ENCODE data around the gene CNTNAP2.

CNTNAP2 gene

GRCh38 chr7:146544748-146545147, 428.1 kb downstream of the CNTNAP2 start:
- Histone ChIP-seq H3K27ac (no peak overlapping the region), H3K4me3 (no peak overlapping the region), H3K36me3 (ENCODE audit: insufficient read depth, low read length) (no peaks in the 10 kb centered on the region), H3K9me3 (ENCODE audit: low read depth, low read length) (no peaks in the 10 kb centered on the region), H3K9ac (ENCODE audit: insufficient read length) (no peak overlapping the region)
- DNase-seq (ENCODE audit: low read depth, low spot score), result no peak
- no peak for TF ChIP-seq POLR2AphosphoS5 (IDR thresholded peaks at IDR 0.05; ENCODE audit: borderline replicate concordance, low read depth, low read length)
- TF ChIP-seq FOXP2 (optimal IDR thresholded peaks at IDR 0.05; ENCODE audit: control extremely low read depth, extremely low read length, insufficient read depth), result no peak
- no peak for TF ChIP-seq EZH2 (IDR thresholded peaks at IDR 0.05)

GRCh38 chr7:146548816-146549215, 432.2 kb downstream of the CNTNAP2 start:
- Histone ChIP-seq H3K9ac (ENCODE audit: insufficient read length) (no peak overlapping the region), H3K36me3 (ENCODE audit: insufficient read depth, low read length) (no peaks in the 10 kb centered on the region), H3K4me3 (no peak overlapping the region), H3K27ac (no peak overlapping the region), H3K9me3 (ENCODE audit: low read depth, low read length) (no peaks in the 10 kb centered on the region)
- TF ChIP-seq POLR2AphosphoS5 (IDR thresholded peaks at IDR 0.05; ENCODE audit: borderline replicate concordance, low read depth, low read length), result no peak
- TF ChIP-seq EZH2 (IDR thresholded peaks at IDR 0.05), result no peak
- TF ChIP-seq FOXP2 (optimal IDR thresholded peaks at IDR 0.05; ENCODE audit: control extremely low read depth, extremely low read length, insufficient read depth), result no peak
- DNase-seq (ENCODE audit: low read depth, low spot score), result no peak

DNA sequence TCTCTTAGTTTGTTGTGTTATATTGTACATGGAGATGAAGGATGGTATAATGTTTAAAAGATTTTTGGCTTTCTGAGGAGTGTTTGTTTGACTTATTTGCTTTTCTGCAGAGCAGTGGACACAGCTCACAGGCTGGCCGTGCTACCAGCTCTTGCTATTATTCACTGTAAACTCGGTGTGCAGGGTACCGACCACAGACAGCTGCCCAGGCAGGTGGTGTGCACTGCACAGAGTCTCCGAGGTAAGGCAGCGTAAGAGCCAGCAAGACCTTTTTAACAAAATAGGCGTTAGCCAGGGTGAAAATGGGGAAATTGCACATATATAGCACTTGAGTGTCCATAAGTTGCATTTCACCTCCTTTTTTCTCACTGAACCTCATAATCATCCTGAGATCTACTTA, 438.0 kb downstream of the CNTNAP2 start:
- Histone ChIP-seq H3K4me3 (no peak overlapping the region), H3K9ac (ENCODE audit: insufficient read length) (no peak overlapping the region), H3K9me3 (ENCODE audit: low read depth, low read length) (no peaks in the 10 kb centered on the region), H3K27ac (no peak overlapping the region), H3K36me3 (ENCODE audit: insufficient read depth, low read length) (no peaks in the 10 kb centered on the region)
- DNase-seq (ENCODE audit: low read depth, low spot score), result no peak
- no peak for TF ChIP-seq FOXP2 (optimal IDR thresholded peaks at IDR 0.05; ENCODE audit: control extremely low read depth, extremely low read length, insufficient read depth)
- no peak for TF ChIP-seq EZH2 (IDR thresholded peaks at IDR 0.05)
- TF ChIP-seq POLR2AphosphoS5 (IDR thresholded peaks at IDR 0.05; ENCODE audit: borderline replicate concordance, low read depth, low read length), result no peak

GRCh38 chr7:146557971-146558469, 441.4 kb downstream of the CNTNAP2 start:
- no peaks in the 10 kb centered on the region for H3K36me3 ChIP-seq (ENCODE audit: insufficient read depth, low read length)
- H3K4me3 ChIP-seq, result no peak overlapping the region
- H3K9me3 ChIP-seq (ENCODE audit: low read depth, low read length), result no peaks in the 10 kb centered on the region
- H3K27ac ChIP-seq, result no peak overlapping the region
- H3K9ac ChIP-seq (ENCODE audit: insufficient read length), result no peak overlapping the region
- TF ChIP-seq EZH2 (IDR thresholded peaks at IDR 0.05) (no peak), FOXP2 (optimal IDR thresholded peaks at IDR 0.05; ENCODE audit: control extremely low read depth, extremely low read length, insufficient read depth) (no peak), POLR2AphosphoS5 (IDR thresholded peaks at IDR 0.05; ENCODE audit: borderline replicate concordance, low read depth, low read length) (no peak)
- DNase-seq (ENCODE audit: low read depth, low spot score), result no peak

DNA sequence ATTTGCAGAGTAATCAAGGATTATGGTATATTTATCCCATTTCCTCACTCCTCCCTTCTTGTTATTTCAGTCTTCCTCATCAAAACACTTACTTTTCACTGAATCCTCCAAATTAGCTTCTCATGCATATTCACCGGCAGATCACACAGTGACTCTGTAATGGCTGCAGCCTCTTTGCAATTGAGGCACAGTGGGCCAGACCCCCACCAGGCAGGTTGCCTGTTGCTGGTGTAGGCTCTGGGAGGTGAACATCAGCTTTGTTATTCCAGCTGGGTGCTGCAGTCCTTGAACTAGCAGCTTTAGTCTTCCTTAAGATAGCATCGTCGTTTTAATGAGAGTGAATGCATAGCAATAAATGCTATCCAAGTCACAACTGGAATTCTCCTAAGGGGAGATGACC, 449.3 kb downstream of the CNTNAP2 start:
- no peak overlapping the region for H3K4me3 ChIP-seq
- no peaks in the 10 kb centered on the region for H3K36me3 ChIP-seq (ENCODE audit: insufficient read depth, low read length)
- H3K9me3 ChIP-seq (ENCODE audit: low read depth, low read length), result no peaks in the 10 kb centered on the region
- no peak for DNase-seq (ENCODE audit: low read depth, low spot score)
- H3K9ac ChIP-seq (ENCODE audit: insufficient read length), result no peak overlapping the region
- no peak overlapping the region for H3K27ac ChIP-seq
- TF ChIP-seq EZH2 (IDR thresholded peaks at IDR 0.05) (no peak), POLR2AphosphoS5 (IDR thresholded peaks at IDR 0.05; ENCODE audit: borderline replicate concordance, low read depth, low read length) (no peak), FOXP2 (optimal IDR thresholded peaks at IDR 0.05; ENCODE audit: control extremely low read depth, extremely low read length, insufficient read depth) (no peak)

- H3K36me3 ChIP-seq (ENCODE audit: insufficient read depth, low read length), result no peaks in the 10 kb centered on the region
- TF ChIP-seq EZH2 (IDR thresholded peaks at IDR 0.05) (no peak), POLR2AphosphoS5 (IDR thresholded peaks at IDR 0.05; ENCODE audit: borderline replicate concordance, low read depth, low read length) (no peak), FOXP2 (optimal IDR thresholded peaks at IDR 0.05; ENCODE audit: control extremely low read depth, extremely low read length, insufficient read depth) (no peak)
- peak overlapping the region; percentile 38; the same call in 1 of the 2 replicates for H3K27ac ChIP-seq
- H3K4me3 ChIP-seq, result no peak overlapping the region
- no peak overlapping the region for H3K9ac ChIP-seq (ENCODE audit: insufficient read length)
- no peak for DNase-seq (ENCODE audit: low read depth, low spot score)
- H3K9me3 ChIP-seq (ENCODE audit: low read depth, low read length), result no peaks in the 10 kb centered on the region
Observed at GRCh38 chr7:146575903-146576302, 459.3 kb downstream of the CNTNAP2 start.

DNA sequence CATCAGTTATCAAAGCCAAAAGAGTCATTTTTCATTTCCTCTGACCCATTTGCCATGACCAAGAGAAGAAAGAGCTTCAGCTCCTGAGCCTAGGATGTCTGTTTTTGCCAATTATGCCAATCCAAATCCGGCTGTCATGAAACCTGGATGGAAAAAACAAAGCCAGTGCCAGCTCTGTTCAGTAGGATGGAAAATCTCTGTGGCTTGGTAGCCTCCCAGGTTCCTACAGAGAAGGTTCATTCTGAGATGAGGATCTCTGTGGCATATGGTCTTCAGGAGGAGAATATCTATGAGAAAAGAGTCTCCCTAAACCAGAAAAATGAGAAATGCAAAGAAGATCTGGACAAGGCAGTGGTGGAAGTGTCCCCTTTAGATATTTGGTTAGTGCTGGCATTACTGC, 475.4 kb downstream of the CNTNAP2 start:
- no peaks in the 10 kb centered on the region for H3K9me3 ChIP-seq (ENCODE audit: low read depth, low read length)
- H3K9ac ChIP-seq (ENCODE audit: insufficient read length), result no peak overlapping the region
- TF ChIP-seq FOXP2 (optimal IDR thresholded peaks at IDR 0.05; ENCODE audit: control extremely low read depth, extremely low read length, insufficient read depth) (no peak), POLR2AphosphoS5 (IDR thresholded peaks at IDR 0.05; ENCODE audit: borderline replicate concordance, low read depth, low read length) (no peak), EZH2 (IDR thresholded peaks at IDR 0.05) (no peak)
- H3K4me3 ChIP-seq, result no peak overlapping the region
- no peak for DNase-seq (ENCODE audit: low read depth, low spot score)
- no peaks in the 10 kb centered on the region for H3K36me3 ChIP-seq (ENCODE audit: insufficient read depth, low read length)
- H3K27ac ChIP-seq, result no peak overlapping the region

- Histone ChIP-seq H3K9ac (ENCODE audit: insufficient read length) (no peak overlapping the region), H3K27ac (no peak overlapping the region), H3K9me3 (ENCODE audit: low read depth, low read length) (no peaks in the 10 kb centered on the region), H3K36me3 (ENCODE audit: insufficient read depth, low read length) (no peaks in the 10 kb centered on the region), H3K4me3 (no peak overlapping the region)
- no peak for DNase-seq (ENCODE audit: low read depth, low spot score)
- no peak for TF ChIP-seq EZH2 (IDR thresholded peaks at IDR 0.05)
- TF ChIP-seq POLR2AphosphoS5 (IDR thresholded peaks at IDR 0.05; ENCODE audit: borderline replicate concordance, low read depth, low read length), result no peak
- no peak for TF ChIP-seq FOXP2 (optimal IDR thresholded peaks at IDR 0.05; ENCODE audit: control extremely low read depth, extremely low read length, insufficient read depth)
Observed at GRCh38 chr7:146606628-146607027, 490.0 kb downstream of the CNTNAP2 start.

DNA sequence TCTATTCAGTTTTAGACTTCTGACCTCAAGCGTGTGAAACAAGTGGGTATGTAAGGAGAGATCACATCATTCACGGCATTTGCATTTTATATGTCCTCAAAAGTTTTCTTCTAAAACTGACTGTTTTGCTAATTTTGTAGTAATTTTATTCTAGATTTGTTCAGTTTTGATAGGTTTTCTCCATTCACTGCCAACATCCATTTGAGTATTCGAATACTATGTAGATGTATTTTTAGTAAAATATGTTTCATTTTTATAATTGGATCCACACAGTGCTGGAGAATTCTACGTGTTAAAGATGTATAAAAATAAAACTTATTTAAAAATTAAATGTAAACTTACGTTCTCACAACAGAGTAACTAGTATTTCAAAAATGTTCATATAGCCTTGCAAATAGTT, 503.0 kb downstream of the CNTNAP2 start:
- no peak for DNase-seq (ENCODE audit: low read depth, low spot score)
- Histone ChIP-seq H3K36me3 (ENCODE audit: insufficient read depth, low read length) (no peaks in the 10 kb centered on the region), H3K9ac (ENCODE audit: insufficient read length) (no peak overlapping the region), H3K27ac (no peak overlapping the region), H3K4me3 (no peak overlapping the region), H3K9me3 (ENCODE audit: low read depth, low read length) (no peaks in the 10 kb centered on the region)
- TF ChIP-seq FOXP2 (optimal IDR thresholded peaks at IDR 0.05; ENCODE audit: control extremely low read depth, extremely low read length, insufficient read depth), result no peak
- TF ChIP-seq POLR2AphosphoS5 (IDR thresholded peaks at IDR 0.05; ENCODE audit: borderline replicate concordance, low read depth, low read length), result no peak
- TF ChIP-seq EZH2 (IDR thresholded peaks at IDR 0.05), result no peak
